ENCODE measurements around the gene RAB6A.
"Not testable (repeated sequence)": the region's sequence is repeated elsewhere in the genome, so short reads cannot be mapped to it uniquely, and the experiment has no call there.

The RAB6A gene

DNA sequence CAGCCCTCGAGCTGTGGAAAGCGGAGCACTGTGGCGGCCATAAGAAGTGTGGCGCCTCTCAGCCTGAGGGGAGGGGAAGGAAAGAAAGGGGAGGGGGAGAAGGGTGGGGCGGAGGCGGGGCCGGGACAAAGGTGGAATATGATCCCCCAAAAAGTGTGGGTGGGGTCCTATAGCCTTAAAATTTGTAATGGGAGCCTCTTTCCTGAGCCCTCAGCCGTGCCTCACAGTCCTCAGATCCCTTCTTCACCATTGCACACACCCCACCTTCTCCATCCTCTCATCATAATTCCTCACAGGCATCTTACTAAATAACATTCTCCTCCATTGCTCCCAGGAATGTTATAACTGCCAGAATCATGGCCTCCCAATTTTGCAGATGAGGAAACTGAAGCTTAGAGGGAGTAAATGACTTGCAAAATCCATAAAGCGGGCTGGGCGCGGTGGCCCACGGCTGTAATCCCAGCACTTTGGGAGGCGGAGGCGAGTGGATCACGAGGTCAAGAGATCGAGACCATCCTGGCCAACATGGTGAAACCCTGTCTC, 600 bp upstream of the RAB6A start:
- peak in 1 of 4 experiments; percentile 40 for DNase-seq

DNA sequence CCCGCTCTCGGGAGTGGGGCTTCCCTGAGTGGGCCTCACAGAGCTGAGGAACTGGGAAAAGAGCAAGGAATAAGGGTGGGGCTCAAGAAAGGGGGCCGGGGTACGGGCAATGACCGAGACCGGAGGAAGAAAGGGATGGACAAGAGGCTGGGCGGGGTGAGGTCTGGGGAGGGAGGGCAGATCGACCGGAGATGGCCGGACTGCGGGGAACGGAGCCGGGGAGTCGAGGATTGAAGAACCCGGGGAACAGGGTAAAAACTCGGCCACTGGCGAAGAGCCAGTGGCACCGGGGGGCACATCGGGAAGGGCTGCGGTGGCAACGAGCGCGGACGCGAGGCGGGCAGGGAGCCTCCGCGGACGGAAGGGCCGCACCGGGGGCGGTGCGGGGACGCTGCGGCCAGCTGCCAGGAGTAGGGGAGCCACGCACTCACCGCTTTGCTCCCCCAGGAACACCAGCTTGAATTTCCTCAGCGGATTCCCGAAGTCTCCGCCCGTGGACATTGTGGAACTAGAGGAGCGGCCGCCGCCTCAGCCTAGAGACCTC, 667 bp downstream of the RAB6A start:
- DNase-seq: peak in 3 of 4 experiments; percentile 27 to 58 (median 46)

DNA sequence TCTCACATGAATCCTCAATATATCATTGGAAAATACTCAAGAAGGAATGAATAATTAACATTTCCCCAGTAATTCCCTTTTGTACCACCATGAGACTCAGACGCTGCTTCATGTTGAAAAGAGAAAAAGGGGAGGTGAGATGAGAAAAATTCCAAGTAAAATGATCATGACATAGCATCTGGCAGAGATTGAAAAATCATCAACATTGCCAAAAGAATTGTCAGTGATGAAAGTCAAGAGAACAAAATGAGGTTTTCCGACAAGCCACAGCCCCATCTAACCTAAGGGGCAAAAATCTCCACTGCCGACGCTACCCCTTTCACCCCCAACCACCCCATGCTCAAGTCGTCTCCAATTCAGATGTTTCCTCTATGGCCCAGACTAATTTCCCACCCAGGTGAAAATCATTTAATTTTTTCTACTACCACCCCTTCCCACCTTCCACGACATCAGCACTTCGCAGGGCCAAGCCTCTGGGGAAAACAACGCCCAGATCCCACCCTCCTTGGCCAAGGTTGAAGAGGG, 1.2 kb downstream of the RAB6A start:
- DNase-seq: peak in 1 of 4 experiments; percentile 16

DNA sequence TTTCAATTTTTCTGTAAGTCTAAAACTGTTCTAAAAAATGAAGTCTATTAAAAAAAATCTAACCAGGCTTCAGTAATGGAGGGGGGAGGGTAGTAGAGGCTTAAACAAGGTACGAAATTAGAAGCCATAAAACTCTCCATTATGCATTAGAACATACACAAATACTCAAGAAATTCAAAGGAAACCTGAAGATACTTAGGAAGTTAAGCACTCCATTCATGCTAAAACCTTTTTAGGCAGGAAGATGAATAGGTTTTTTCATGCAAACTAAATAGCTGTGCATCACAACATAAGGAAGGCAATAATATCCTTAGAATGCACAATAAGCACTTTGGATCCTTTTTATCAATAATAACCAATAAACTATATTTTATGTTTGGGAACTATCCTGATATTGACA, 2.4 kb downstream of the RAB6A start:
- DNase-seq: no peak

DNA sequence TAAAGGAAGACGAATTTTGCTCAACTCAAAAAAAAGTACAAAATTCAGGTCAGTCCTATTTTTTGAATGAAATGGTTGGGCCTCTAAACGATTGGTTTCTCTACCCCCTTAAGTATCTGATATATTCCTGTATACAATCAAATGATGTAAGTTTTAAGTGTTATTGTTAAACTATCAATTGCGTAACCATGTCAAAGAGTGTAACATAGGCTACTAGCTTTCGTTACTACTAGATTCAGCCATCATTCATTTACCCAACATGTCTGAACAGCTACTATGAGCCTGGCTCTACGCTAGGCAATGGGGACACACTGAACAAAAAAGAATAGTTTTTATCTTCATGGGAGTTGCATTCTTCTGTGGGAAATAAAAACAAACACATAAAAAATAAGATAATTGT, 3.3 kb downstream of the RAB6A start:
- peak in 2 of 4 experiments; percentile 43 to 56 for DNase-seq

DNA sequence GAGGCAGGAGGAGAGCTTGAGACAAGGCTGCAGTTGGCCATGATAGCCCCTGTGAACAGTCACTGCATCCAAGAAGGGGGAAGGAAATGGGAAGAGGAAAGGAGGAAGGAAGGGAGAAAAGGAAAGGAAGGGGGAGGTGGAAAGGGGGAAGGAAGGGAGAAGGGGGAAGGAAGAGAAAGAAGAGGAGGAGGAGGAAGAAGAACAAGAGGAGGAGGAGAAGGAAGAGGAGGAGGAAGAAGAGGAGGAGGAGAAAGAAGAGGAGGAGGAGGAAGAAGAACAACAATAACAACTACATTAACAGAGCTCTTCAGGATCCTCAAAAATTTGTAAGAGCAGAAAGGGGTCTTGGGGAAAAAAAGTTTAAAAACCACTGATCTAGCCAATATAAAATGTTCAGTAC, 5.2 kb downstream of the RAB6A start:
- no peak for DNase-seq

DNA sequence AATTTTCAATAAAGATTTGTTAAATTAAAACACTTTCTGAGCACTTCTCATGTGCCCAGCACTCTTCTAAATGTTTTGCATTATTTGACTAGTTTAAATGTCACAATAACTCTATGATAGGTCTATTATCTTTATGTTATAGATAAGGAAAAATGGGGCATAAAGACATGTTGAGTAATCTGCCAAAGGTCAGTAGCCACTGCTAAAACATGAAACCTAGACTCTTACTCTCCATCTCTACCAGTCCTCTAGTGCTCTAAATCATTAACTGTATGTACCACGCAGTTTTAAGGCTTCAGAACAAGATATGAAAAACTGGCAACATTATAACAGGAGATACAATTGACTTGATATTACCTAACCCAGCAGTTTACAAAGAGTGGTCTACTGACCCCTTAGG, 6.9 kb downstream of the RAB6A start:
- DNase-seq: no peak

DNA sequence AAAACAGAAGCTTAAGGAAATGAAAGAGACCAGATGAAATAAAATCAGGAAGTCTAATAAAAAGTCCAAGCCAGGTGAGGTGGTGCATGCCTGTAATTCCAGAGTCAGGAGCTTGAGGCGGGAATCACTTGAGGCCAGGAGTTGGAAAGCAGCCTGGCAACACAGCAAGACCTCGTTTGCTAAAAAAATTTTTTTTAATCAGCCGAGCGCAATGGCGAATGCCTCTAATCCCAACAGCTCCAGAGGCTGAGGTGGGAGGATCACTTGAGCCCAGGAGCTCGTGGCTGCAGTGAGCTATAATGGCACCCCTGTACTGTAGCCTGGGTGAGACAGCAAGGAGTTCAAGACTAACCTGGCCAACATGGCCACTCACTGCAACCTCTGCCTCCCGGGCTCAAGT, 8.0 kb downstream of the RAB6A start:
- DNase-seq: no peak

DNA sequence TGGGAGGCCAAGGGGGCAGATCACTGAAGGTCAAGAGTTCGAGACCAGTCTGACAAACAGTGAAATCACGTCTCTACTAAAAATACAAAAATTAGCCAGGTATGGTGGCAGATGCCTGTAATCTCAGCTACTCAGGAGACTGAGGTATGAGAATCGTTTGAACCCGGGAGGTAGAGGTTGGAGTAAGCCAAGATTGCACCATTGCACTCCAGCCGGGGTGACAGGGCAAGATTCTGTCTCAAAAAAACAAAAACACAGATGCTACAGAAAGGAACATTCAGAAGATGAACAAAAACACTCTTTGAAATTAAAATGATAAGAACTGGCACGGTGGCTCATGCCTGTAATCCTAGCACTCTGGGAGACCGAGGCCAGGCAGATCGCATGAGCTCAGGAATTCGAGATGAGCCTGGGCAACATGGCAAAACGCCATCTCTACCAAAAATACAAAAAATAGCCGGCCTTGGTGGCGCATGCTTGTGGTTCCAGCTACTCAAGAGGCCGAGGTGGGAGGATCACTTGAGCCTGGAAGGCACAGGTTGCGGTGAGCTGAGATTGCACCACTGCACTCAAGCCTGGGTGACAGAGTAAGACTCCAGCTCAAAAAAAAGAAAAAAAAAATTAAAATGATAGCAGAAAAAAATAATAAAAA, 8.5 kb downstream of the RAB6A start:
- no peak for DNase-seq

DNA sequence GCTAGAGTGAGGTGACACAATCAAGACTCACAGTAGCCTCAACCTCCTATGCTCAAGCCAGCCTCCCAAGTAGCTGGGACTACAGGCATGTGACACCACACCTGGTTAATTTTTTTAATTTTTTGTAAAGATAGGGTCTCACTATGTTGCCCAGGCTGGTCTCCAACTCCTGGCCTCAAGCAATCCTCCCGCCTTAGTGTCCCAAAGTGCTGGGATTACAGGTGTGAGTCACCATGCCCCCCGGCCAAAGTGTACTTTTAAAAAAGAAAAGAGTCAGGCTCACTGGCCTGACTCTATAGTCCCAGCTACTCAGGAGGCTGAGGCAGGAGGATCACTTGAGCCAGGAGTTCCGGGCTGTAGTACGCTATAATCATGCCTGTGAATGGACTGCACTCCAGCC, 10.0 kb downstream of the RAB6A start:
- DNase-seq: not testable (repeated sequence)

DNA sequence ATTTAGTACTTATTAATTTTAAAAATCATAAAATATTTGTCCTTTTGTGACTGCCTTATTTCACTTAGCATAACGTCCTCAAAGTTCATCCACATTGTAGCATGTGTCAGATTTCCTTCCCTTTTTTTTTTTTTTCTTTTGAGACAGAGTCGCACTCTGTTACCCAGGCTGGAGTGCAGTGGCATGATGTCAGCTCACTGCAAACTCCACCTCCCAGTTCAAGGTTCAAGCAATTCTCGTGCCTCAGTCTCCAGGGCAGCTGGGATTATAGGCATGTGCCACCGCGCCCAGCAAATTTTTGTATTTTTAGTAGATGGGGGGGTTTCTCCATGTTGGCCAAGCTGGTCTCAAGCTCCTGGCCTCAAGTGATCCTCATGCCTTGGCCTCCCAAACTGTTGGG, 10.6 kb downstream of the RAB6A start:
- peak; percentile 15 to 58 (median 45) for DNase-seq

DNA sequence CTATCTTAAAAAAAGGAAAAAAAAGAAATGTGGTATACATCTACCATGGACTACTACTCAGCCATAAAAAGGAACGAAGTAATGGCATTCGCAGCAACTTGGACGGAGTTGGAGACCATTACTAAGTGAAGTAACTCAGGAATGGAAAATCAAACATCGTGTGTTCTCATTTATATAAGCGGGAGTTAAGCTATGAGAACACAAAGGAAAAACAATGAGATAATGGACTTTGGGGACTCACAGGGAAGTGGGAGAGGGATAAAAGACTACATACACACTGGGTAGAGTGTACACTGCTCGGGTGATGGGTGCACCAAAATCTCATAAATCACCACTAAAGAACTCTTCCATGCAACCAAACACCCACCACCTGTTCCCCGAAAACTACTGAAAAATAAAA, 11.8 kb downstream of the RAB6A start:
- no peak for DNase-seq

DNA sequence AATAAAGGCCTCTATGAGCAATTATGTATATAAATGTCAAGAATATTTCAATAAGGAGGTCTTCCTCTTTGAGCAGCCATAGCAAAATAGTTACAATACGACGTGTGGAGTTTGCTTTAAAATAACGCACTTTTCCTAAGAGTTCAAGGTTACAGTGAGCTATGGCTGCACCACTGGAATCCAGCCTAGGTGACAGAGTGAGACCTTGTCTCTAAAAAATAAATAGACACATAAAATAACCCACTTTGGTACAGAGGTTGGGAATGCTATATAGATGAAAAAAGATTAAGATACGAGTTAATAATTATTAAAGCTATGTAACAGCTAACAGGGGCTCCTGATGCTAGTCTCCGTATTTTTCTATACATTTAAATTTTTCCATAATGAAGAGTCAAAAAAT, 12.6 kb downstream of the RAB6A start:
- no peak for DNase-seq

DNA sequence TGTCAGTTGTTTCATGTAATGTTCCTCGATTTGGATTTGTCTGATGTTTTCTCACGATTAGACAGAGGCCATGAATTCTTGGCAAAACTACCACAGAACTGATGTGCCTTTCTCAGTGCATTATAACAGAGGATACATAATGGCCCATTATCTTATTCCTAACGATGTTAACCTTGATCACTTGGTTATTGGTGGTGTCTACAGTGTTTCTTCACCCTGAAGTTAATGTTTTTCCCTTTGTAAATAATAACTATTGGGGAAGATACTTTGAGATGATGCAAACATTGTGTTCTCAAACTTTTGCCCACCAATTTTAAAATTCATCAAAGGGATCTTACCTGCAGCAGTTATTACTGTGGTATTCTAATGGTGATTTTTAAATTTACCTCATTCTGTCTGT, 13.1 kb downstream of the RAB6A start:
- no peak for DNase-seq

DNA sequence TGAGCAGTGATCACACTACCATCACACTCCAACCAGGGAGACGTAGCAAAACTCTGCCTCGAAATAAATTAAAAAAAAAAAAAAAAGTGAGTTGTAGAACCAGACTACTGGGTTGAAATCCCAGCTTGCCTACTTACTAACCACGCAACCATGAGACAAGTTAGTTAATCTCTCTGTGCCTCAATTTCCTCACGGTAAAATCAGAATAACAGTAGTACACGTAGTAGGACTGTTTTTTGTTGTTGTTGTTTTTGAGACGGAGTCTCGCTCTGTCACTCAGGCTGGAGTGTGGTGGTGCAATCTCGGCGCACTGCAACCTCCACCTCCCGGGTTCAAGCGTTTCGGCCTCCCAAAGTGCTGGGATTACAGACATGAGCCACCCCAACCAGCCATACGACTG, 14.2 kb downstream of the RAB6A start:
- no peak for DNase-seq

DNA sequence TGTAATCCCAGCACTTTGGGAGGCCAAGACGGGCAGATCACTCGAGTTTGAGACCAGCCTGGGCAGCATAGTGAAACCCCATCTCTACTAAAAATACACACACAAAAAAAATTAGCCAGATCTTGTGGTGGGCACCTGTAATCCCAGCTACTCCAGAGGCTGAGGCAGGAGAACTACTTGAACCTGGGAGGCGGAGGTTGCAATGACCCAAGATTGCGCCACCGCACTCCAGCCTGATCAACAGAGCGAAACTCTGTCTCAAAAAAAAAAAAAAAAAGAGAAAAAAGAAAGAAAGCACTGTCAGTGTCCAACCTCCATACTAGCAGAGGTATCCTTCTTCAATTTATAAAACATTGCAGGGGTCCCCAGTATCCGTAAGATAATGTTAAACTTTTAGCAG, 17.8 kb downstream of the RAB6A start:
- DNase-seq: no peak

DNA sequence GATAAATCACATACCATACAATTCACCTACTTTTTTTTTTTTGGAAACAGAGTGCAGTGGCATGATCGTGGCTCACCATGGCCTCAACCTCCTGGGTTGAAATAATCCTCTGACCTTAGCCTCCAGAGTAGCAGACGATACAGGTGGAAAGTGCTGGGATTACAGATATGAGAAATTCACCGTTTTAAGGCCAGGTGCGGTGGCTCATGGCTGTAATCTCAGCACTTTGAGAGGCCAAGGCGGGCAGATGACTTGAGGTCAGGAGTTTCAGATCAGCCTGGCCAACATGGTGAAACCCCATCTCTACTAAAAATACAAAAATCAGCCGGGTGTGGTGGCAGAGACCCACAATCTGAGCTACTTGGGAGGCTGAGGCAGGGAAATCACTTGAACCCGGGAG, 24.9 kb downstream of the RAB6A start:
- DNase-seq: not testable (repeated sequence)

DNA sequence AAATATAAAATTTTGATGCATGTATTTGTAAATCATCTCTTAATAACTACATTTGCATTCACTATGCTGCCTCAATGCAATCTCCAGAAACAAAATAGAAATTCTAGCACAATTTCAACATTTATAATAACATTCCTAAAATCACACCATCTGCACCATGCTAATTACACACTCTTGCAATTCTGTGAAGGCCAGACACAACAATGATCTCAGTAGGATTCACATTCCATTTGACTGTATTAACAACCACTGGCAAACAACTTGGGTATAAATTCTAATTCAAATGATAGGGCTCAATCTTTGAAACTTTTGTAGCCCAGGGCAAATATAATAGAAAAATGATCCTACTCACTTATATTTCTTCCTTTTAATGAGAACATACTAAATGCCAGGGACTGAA, 25.9 kb downstream of the RAB6A start:
- DNase-seq: no peak

DNA sequence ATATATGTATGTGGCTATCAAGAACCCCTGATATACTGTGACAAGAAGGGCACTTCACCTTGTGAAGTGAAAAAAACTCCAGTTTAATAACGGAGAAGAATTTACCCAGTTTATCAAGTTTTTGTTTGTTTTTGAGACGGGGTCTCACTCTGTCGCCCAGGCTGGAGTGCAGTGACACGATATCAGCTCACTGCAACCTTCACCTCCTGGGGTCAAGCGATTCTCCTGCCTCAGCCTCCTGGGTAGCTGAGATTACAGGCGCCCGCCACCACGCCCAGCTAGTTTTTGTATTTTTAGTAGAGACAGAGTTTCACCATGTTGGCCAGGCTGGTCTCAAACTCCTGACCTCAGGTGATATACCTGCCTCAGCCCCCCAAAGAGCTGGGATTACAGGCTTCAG, 26.9 kb downstream of the RAB6A start:
- not testable (repeated sequence) for DNase-seq

DNA sequence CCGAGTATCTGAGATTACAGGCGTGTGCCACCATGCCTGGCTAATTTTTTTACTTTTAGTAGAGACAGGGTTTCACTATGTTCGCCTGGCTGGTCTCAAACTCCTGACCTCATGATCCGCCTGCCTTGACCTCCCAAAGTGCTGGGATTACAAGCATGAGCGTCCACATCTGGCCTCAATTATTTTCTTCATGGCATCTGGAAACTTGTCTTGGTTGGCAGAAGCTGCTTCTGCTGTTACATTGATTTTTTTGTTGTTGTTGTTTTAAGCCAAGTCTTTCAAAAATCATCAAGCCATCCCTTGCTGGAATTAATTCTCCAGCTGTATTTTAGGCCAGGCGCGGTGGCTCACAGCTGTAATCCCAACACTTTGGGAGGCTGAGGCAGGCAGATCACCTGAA, 27.9 kb downstream of the RAB6A start:
- not testable (repeated sequence) for DNase-seq

DNA sequence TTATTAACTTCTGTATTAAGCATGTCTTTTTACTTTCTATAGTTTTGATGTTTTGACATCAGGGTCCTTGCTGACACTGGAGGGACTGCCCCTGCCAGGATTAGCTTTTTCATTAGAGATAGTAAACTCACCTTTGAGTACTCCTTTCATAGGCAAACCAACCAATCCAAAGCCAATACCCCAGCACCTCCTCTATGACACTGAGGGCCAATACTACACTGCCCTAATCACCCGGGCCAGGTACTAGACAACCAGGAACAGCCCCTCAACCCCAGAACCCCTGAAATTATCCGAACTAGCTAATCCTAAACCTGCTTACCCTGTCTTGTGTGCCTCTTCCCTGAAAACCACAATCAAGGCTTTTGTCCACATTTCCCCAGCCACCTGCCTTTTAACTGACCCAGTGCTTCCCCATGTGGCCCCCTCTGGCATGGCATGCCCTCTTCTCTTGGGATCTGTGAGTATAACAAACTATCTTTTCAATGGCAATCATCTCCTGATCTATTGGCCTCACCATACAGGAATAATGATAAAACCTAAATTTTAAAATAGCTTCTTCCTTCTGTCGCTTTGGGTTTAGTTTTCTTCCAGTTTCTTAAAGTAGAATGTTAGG, 31.2 kb downstream of the RAB6A start:
- peak in 3 of 4 experiments; percentile 12 to 23 (median 21) for DNase-seq

DNA sequence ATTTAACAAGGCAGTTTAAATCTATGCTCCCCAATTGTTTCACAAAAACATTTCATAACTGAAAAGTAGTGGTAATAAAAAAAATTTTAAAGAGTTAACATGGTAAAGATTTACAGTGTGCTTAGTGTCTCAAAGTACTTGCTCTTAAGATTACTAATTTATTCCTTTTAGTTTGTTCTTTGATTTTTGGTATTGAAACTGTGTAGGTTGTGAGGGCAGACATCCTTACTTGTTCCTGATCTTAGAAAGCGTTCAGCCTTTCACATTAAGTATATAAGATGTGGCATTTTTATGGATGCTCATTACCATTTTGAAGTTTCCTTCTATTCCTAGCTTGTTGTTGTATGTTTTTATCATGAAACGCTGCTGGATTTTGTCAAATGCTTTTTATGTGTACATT, 32.9 kb downstream of the RAB6A start:
- no peak for DNase-seq

DNA sequence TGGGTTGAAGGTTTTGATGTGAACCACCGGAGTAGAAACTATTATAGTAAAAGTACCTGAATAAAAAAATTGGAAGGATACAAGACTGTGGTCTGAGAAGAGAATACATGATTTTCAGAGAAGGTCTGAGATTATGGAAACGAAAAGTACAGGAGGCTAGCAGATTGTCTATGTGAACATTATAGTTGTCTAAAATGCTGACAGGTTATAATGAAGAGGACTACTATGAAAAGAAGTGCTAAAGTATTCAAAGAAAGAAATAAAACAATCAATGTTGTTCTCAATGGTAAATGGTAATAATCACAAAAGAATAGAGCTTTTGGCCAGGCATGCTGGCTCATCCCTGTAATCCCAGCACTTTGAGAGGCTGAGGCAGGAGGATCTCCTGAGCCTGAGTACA, 34.0 kb downstream of the RAB6A start:
- no peak for DNase-seq

DNA sequence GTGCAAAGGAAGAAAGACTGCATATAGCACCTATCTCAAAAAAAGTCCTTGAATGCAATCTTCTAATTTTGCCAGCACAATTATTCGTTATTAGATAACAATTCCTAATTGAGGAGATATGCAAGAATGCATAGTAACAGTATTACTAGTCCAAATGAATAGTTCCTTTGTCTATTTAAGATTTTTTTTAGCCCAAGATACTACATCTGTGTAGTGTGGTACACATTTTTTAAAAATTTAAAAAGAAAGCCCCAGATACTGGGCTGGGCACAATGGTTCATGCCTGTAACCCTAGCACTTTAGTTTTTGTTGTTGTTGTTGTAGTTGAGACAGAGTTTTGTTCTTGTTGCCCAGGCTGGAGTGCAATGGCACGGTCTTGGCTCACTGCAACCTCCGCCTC, 43.7 kb downstream of the RAB6A start:
- DNase-seq: no peak
